Stomach smooth muscle (tissue), 2 donors: ENCODE measurements around the gene PDE4D.

Experiments used
- H3K27ac ChIP-seq: one replicate; pipeline ENCODE4 v1.7.0; 2013; ENCODE audit warnings: mild to moderate bottlenecking, low read length, inconsistent platforms
- H3K27me3 ChIP-seq, 2 donors: one replicate each; pipeline ENCODE4 v1.7.0; 2013; ENCODE audit warnings: low read length in 2 of 2; ENCODE audit not compliant: insufficient read depth in 2 of 2, control insufficient read depth in 1 of 2
- H3K36me3 ChIP-seq, 2 donors: one replicate each; pipeline ENCODE4 v1.7.0; 2013; ENCODE audit warnings: low read length in 2 of 2; ENCODE audit not compliant: control insufficient read depth in 2 of 2, insufficient read depth in 2 of 2
- H3K4me1 ChIP-seq: one replicate; pipeline ENCODE4 v1.7.0; 2013; ENCODE audit warnings: low read length; ENCODE audit not compliant: control insufficient read depth, insufficient read depth
- H3K4me3 ChIP-seq, 2 donors: one replicate each; pipeline ENCODE4 v1.7.0; 2013; ENCODE audit warnings: low read length in 2 of 2
- H3K9ac ChIP-seq, 2 donors: one replicate each; pipeline ENCODE4 v1.7.0; 2013; ENCODE audit warnings: low read length in 2 of 2, mild to moderate bottlenecking in 1 of 2
- H3K9me3 ChIP-seq, 2 donors: one replicate each; pipeline ENCODE4 v1.7.0; 2013; ENCODE audit warnings: low read length in 2 of 2; ENCODE audit not compliant: control insufficient read depth in 2 of 2
- donor health status: healthy.
- donor health status: Pancreatic carcinoma.

The PDE4D gene

GRCh38 chr5:59027145-59027907 is 866.2 kb downstream of the PDE4D start:
- Histone ChIP-seq H3K27ac (no peak overlapping the region), H3K9me3 (no peaks in the 10 kb centered on the region), H3K9ac (no peak overlapping the region)

GRCh38 chr5:59025734-59026133 is 867.8 kb downstream of the PDE4D start:
- no peaks in the 10 kb centered on the region for H3K36me3 ChIP-seq
- peak overlapping the region in 1 of 2 donors; percentile 18 for H3K9ac ChIP-seq
- no peaks in the 10 kb centered on the region for H3K27me3 ChIP-seq
- peak overlapping the region; percentile 18 for H3K27ac ChIP-seq
- no peaks in the 10 kb centered on the region for H3K9me3 ChIP-seq
- H3K4me1 ChIP-seq, result peaks cover 3% of the 10 kb centered on the region
- H3K4me3 ChIP-seq, result no peak overlapping the region

More at GRCh38 chr5:59027145-59027907, 866.2 kb downstream of the PDE4D start:
- Histone ChIP-seq H3K4me3 (no peak overlapping the region), H3K4me1 (no peaks in the 10 kb centered on the region), H3K27me3 (no peaks in the 10 kb centered on the region), H3K36me3 (no peaks in the 10 kb centered on the region)

- Histone ChIP-seq H3K27ac (no peak overlapping the region), H3K27me3 (no peaks in the 10 kb centered on the region), H3K4me1 (peaks cover 3% of the 10 kb centered on the region), H3K9me3 (no peaks in the 10 kb centered on the region), H3K36me3 (peaks cover 0 to 3% of the 10 kb centered on the region in 2 donors), H3K9ac (no peak overlapping the region), H3K4me3 (no peak overlapping the region)
These were observed 871.5 kb downstream of the PDE4D start for GRCh38 chr5:59021837-59022514.

GRCh38 chr5:59021286-59021673 is 872.2 kb downstream of the PDE4D start:
- H3K4me1 ChIP-seq, result peaks cover 3% of the 10 kb centered on the region
- peaks cover 0 to 4% of the 10 kb centered on the region in 2 donors for H3K36me3 ChIP-seq
- peak overlapping the region; percentile 12 for H3K27ac ChIP-seq
- H3K27me3 ChIP-seq, result no peaks in the 10 kb centered on the region
- no peak overlapping the region for H3K4me3 ChIP-seq
- no peaks in the 10 kb centered on the region for H3K9me3 ChIP-seq
- no peak overlapping the region for H3K9ac ChIP-seq

- no peaks in the 10 kb centered on the region for H3K9me3 ChIP-seq
- H3K36me3 ChIP-seq, result peaks cover 0 to 4% of the 10 kb centered on the region in 2 donors
- no peak overlapping the region for H3K4me3 ChIP-seq
- H3K27me3 ChIP-seq, result no peaks in the 10 kb centered on the region
- H3K4me1 ChIP-seq, result peaks cover 3% of the 10 kb centered on the region
- H3K9ac ChIP-seq, result peak overlapping the region in 1 of 2 donors; percentile 2
- peak overlapping the region; percentile 12 for H3K27ac ChIP-seq
These were observed 872.8 kb downstream of the PDE4D start for GRCh38 chr5:59020611-59021285.

- Histone ChIP-seq H3K27me3 (no peaks in the 10 kb centered on the region), H3K36me3 (peaks cover 0 to 4% of the 10 kb centered on the region in 2 donors), H3K4me1 (peaks cover 3% of the 10 kb centered on the region), H3K27ac (no peak overlapping the region), H3K9me3 (no peaks in the 10 kb centered on the region), H3K9ac (no peak overlapping the region), H3K4me3 (no peak overlapping the region)
These were observed 874.4 kb downstream of the PDE4D start for GRCh38 chr5:59019078-59019477.

GRCh38 chr5:59016925-59017324 is 876.6 kb downstream of the PDE4D start:
- Histone ChIP-seq H3K27me3 (no peaks in the 10 kb centered on the region), H3K9ac (no peak overlapping the region), H3K36me3 (peaks cover 0 to 4% of the 10 kb centered on the region in 2 donors), H3K27ac (no peak overlapping the region), H3K9me3 (no peaks in the 10 kb centered on the region), H3K4me1 (peaks cover 2% of the 10 kb centered on the region), H3K4me3 (no peak overlapping the region)

GRCh38 chr5:59008816-59009473 is 884.6 kb downstream of the PDE4D start:
- Histone ChIP-seq H3K27me3 (no peaks in the 10 kb centered on the region), H3K27ac (no peak overlapping the region)

GRCh38 chr5:59007460-59008063 is 886.0 kb downstream of the PDE4D start:
- no peak overlapping the region for H3K4me3 ChIP-seq
- H3K4me1 ChIP-seq, result peaks cover 2% of the 10 kb centered on the region
- H3K27ac ChIP-seq, result no peak overlapping the region
- H3K9me3 ChIP-seq, result no peaks in the 10 kb centered on the region
- no peaks in the 10 kb centered on the region for H3K27me3 ChIP-seq
- H3K36me3 ChIP-seq, result no peaks in the 10 kb centered on the region
- no peak overlapping the region for H3K9ac ChIP-seq

More at GRCh38 chr5:59008816-59009473, 884.6 kb downstream of the PDE4D start:
- H3K9ac ChIP-seq, result no peak overlapping the region
- no peaks in the 10 kb centered on the region for H3K9me3 ChIP-seq
- no peaks in the 10 kb centered on the region for H3K4me1 ChIP-seq
- no peak overlapping the region for H3K4me3 ChIP-seq
- no peaks in the 10 kb centered on the region for H3K36me3 ChIP-seq
